Cardiac fibroblast (primary cell): ENCODE measurements around the gene ITGA1.
A peak's percentile ranks its signal among the peaks of the same experiment; 100 is the strongest.

Source experiments
- DNase-seq, 2 donors: peaks; one replicate each; pipeline versions ENCODE4 v3.0.0 to v3.0.0-alpha.2; 2010; ENCODE audit warnings: low read depth in 2 of 2
- H3K4me3 ChIP-seq, 2 donors: replicated peaks in 1 of 2; 1 replicate in 1 of 2; 2 replicates in 1 of 2; pipeline ENCODE4 v1.5.1; 2011; ENCODE audit warnings: low read depth in 2 of 2, low read length in 2 of 2, mild to moderate bottlenecking in 2 of 2, moderate library complexity in 1 of 2
- TF ChIP-seq, protein P1 (sequence below): IDR thresholded peaks from one replicate; pipeline ENCODE4 v1.5.1; 2011; ENCODE audit warnings: low read depth, mild to moderate bottlenecking, low read length, inconsistent platforms

The ITGA1 gene

DNA sequence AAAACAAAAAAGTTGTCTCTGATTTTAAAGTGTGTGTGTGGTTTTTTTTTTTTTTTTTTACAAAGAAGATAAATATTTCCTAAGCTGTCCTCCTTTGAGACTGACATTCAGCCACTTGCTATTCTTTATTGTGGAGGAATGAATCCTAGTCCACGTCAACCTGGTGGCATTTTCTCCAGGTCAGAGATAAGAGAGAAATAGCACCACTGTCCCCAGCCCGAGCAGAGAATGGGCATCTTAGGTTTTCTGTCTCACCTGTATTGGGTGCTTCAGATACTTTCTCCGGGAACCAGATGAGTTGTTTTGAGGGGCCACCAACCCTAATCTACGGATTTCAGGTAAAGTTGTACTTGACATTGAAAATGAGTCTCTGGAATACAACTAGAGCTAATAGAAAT is 202.8 kb downstream of the ITGA1 start:
- DNase-seq, result no peak
- peak overlapping the region; percentile 81 to 87 for H3K4me3 ChIP-seq
- TF ChIP-seq, protein P1, sequence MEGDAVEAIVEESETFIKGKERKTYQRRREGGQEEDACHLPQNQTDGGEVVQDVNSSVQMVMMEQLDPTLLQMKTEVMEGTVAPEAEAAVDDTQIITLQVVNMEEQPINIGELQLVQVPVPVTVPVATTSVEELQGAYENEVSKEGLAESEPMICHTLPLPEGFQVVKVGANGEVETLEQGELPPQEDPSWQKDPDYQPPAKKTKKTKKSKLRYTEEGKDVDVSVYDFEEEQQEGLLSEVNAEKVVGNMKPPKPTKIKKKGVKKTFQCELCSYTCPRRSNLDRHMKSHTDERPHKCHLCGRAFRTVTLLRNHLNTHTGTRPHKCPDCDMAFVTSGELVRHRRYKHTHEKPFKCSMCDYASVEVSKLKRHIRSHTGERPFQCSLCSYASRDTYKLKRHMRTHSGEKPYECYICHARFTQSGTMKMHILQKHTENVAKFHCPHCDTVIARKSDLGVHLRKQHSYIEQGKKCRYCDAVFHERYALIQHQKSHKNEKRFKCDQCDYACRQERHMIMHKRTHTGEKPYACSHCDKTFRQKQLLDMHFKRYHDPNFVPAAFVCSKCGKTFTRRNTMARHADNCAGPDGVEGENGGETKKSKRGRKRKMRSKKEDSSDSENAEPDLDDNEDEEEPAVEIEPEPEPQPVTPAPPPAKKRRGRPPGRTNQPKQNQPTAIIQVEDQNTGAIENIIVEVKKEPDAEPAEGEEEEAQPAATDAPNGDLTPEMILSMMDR, result no peak

- TF ChIP-seq, protein P1, result no peak
Measured at GRCh38 chr5:52993367-52993766, 205.7 kb downstream of the ITGA1 start.

GRCh38 chr5:52994266-52994665 is 206.6 kb downstream of the ITGA1 start:
- DNase-seq, result peak in 1 of 2 donors; percentile 47
- no peak overlapping the region for H3K4me3 ChIP-seq
- TF ChIP-seq, protein P1, result no peak

More at GRCh38 chr5:52993367-52993766, 205.7 kb downstream of the ITGA1 start:
- DNase-seq, result no peak
- no peak overlapping the region for H3K4me3 ChIP-seq

DNA sequence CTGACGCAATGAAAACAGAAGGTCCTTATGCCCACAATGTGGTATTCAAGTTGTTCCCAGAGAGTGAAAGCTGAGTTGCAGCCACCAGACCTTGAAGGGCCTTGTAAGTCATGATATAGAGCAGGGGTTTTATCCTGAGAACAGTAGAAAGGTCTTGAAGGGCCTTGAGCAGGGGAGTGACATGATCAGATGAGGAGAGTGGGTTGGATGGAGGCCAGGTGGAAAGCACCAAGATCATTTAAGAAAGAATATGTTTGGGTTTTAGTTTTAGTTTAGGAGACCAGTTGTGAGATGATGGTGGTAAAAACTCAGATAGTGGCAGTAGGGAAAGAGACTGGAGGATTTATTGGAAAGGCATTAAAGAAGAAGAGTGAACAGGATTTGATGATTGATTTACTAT is 207.4 kb downstream of the ITGA1 start:
- H3K4me3 ChIP-seq, result no peak overlapping the region

DNA sequence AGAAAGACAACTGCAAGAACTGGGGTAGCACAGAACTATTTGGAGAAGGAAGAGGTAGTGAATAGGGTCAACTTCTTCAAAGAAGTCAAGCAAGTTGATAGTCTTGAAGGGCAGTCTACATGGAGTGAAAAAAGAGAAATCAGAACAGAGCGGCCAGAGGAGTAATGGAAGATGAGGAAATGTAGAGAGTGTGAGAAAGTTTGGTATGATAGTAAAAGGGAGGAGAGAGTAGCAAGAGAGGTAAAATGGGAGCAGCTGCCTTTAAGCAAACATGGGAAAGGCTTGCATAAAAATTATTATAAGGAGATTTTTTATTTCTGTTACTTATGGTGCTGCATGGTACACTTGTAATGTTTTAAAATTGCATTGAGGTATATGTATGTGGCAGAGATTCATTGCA is 208.2 kb downstream of the ITGA1 start:
- no peak for DNase-seq
- no peak overlapping the region for H3K4me3 ChIP-seq
- TF ChIP-seq, protein P1, result no peak

More for the DNA sequence above, 207.4 kb downstream of the ITGA1 start:
- no peak for DNase-seq
- TF ChIP-seq, protein P1, result no peak

GRCh38 chr5:52996979-52997378 is 209.3 kb downstream of the ITGA1 start:
- no peak overlapping the region for H3K4me3 ChIP-seq

DNA sequence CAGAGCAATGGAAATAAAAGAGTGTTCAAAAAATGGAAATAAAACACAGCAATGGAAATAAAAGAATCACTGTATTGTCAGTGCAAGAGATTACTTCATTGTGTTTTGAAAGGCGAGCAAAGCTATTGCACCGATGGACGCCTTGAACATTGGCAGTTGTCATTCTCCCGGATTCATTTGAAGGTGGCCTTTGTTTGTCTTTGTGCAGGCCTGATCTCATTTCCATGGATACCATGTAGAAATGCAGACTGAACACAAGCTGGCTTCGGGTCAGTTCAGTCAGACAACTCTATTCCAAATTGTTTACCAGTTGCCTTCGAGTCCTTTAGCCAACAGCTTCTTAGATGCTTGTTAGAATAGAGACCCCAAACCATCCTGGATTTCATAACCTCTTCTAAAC is 209.7 kb downstream of the ITGA1 start:
- TF ChIP-seq, protein P1, result no peak
- H3K4me3 ChIP-seq, result no peak overlapping the region
- peak in 1 of 2 donors; percentile 18 for DNase-seq

More at GRCh38 chr5:52996979-52997378, 209.3 kb downstream of the ITGA1 start:
- DNase-seq, result no peak
- TF ChIP-seq, protein P1, result no peak
